Measurements from ENCODE around the gene HAPLN3.
A peak's percentile ranks its signal among the peaks of the same experiment; 100 is the strongest.

HAPLN3 gene

DNA sequence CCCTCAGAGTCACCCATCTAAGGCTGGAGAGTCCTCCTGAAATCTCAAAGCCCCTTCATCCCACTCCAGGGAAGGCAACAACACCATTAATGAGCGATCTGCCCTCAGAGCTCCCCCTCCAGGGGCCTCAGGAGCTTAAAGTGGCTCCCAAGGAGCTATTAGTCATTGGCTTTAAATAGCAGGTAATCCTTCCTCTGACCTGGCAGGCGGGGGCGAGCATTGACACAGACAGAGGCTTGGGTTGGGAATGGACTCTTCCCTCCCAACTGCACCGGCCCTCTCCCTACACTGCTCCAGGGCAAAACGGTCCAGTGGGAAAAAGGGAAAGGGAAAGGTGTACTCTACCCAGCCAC lies 16.4 kb upstream of the HAPLN3 start:
- DNase-seq (ENCODE audit: low spot score): peak; percentile 43

GRCh38 chr15:88909956-88910831 lies 14.8 kb upstream of the HAPLN3 start:
- peak; percentile 22 for DNase-seq (ENCODE audit: low spot score)

GRCh38 chr15:88908697-88909621 lies 13.6 kb upstream of the HAPLN3 start:
- no peak for DNase-seq (ENCODE audit: low spot score)

DNA sequence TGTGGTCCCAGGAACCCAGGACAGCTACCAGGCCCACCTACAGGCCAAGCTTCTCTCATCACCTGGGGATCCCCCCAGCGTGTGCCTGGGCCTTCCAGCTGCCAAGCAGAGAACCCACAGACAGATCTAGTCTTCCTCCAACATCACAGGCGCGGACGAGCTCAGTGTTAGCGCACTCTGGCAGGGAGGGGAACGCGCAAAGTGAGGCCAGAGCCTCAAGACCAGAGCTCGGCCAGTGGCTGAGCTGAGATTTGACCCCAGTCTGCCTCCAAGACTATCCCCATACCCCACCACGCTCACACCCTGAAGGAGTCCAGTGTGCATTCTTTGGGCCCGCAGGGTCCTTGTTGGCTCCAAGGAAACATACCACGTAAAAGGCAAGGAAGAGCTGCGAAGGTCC lies 12.8 kb upstream of the HAPLN3 start:
- peak; percentile 12 for DNase-seq (ENCODE audit: low spot score)

- no peak for DNase-seq (ENCODE audit: low spot score)
Measured at GRCh38 chr15:88907111-88907510, 11.8 kb upstream of the HAPLN3 start.

GRCh38 chr15:88906551-88906950 lies 11.2 kb upstream of the HAPLN3 start:
- DNase-seq (ENCODE audit: low spot score): no peak

DNA sequence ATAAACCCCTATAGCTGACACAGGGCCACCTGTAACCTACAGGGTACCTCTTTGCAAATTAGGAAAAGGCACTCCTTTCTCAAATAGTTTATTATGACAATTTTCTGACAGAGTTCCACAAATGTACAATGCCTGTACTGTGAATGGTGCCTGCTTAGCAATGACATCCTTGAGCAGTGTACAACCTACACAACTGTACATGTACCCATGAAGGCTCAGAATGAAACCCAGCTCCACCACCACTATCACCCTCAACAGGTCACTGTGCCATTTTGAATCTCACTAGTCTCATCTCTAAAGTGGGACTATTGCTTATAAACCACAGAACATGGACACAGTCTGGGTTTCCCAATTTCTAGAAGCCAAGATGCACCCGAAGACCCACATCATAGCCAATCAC lies 10.8 kb upstream of the HAPLN3 start:
- no peak for DNase-seq (ENCODE audit: low spot score)

GRCh38 chr15:88905576-88905975 lies 10.2 kb upstream of the HAPLN3 start:
- DNase-seq (ENCODE audit: low spot score): peak; percentile 31

GRCh38 chr15:88904624-88905327 lies 9.4 kb upstream of the HAPLN3 start:
- peak; percentile 83 for DNase-seq (ENCODE audit: low spot score)

DNA sequence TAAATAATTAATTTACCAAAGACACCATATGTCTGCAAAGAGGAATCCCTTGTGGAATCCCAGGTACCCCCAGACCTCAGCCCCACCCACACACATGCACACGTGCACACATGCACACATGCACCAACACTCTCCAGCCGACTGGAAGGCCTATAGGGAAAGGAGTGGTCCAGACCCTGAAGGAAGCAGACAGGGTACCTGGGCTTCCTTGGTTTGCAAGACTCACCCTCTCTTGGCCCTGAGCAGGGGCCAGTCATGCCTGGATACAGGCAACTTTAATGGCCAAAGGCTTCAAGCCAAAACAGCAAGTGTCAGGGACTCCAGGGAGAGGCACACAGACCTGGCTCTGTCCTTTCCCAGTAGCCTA lies 8.9 kb upstream of the HAPLN3 start:
- no peak for DNase-seq (ENCODE audit: low spot score)

DNA sequence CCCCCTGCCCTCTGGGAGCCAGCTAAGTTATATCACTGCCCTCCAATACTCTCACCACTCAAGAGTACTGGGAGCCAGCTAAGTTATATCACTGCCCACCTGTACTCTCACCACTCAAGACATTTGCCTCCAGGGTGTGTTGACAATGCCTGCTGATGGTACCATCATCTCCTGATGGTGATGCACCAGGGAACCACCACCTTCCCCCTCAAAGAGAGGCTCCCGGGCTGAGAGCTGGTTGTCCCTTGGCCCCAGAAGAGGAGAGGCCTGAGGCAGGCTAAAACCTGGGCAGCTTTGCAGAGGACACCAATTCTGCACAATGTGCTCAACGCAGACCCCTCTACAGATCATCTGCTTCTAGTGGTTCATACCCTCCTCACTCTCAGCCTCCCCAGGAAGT lies 7.5 kb upstream of the HAPLN3 start:
- no peak for DNase-seq (ENCODE audit: low spot score)

DNA sequence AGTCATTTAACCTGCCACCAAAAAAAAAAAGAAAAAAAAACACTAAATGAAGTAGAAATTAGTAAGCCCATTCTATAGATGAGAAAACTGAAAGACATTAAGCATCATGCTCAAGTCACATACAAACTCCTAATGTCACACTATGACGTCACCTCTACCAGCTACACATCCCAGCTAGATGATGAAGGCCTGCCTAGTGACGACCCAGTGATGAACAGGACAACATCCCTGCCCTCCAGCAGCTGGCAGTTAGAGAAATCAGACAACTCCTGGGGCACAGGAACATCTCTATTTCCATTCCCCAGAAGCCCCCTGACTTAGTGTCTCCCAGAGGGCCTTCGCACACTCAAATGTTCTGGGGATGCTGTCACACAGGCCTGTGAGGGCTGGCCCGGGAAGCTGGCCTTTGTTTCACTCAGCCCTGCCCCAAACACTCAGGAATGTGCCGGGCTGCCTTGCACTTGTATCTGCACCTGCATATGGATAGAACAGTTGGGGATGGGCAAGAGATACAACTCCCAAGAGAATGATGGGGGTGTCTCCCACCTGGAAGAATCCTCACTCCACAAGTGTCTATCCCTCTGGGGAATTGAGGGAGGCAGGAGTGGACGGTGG lies 7.0 kb upstream of the HAPLN3 start:
- no peak for DNase-seq (ENCODE audit: low spot score)

DNA sequence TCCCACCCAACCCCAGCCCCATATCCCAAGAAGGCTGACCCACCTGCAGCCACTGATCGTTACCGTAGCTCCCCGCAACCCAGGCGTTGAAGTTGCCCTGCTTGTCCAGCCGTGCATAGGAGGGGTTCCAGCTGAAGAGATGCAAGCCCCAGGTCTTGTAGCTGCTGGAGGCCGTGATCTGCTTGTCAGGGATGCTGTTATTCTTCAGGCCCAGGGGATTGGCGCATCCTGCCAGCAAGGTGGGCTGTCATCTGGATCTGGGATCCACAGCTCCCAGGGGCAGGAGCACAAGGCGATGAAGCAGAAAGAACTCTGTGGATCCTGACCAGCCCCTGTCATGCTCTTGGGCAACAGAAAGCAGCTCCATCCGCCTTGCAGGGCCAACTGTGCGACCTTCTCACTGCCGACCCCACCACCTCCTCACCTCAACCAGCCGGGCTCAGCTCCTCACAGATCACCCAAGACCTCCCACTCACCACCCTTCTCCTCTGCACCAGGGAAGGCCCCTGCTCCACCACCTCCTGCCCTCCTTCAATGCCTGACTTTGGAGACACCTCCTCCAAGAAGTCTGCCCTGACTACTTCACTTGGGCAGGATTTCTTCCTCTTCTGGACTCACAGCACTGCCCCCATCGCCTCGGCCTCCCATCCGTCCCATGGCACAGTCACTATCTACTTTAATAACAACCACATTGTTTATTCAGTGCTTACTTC lies 6.3 kb upstream of the HAPLN3 start:
- DNase-seq (ENCODE audit: low spot score): no peak

DNA sequence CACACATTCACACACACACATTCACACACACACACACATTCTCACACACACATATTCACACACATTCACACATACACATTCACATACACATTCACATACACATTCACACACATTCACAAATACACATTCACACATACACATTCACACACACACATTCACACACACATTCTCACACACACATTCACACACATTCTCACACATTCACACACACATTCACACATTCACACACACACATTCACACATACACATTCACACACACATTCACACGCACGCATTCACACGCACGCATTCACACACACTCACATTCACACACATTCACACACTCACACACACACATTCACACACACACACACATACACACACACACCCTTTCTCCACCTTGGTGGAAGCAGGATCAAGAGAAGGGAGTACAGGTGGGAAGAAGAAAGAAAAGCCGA lies 5.7 kb upstream of the HAPLN3 start:
- no peak for DNase-seq (ENCODE audit: low spot score)

DNA sequence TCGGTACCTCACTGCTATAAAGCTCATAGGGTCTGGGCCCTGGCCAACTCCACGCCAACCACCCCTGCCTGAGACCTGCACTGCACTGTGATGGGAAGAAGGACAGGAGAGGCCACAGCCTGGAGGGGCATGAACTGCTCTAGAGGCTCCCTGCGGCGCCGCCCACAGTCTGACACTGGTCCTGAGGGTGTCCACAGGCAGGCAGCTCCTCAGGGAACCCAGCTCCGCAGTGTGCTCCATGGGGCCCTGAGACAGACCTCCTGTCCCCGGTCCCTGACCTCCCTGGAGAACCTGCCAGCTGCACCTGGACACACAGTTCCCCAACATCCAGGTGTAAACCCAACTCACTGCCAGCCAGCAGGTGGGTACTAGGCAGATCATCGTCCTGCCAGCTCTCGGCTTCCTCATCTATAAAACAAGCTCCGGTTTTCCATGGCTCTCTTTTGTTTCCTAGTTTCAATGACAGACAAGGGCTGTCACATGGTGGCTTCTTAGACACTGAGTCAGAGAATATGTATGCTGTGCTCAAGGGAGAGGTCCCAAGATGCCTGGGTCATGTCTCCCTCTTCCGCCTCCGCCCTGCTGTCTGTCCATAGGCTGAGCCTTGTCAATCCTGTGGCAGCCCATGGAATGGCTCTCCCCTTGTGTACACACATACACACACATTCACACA lies 5.1 kb upstream of the HAPLN3 start:
- DNase-seq (ENCODE audit: low spot score): no peak

- no peak for DNase-seq (ENCODE audit: low spot score)
Measured at GRCh38 chr15:88899251-88899650, 3.9 kb upstream of the HAPLN3 start.

DNA sequence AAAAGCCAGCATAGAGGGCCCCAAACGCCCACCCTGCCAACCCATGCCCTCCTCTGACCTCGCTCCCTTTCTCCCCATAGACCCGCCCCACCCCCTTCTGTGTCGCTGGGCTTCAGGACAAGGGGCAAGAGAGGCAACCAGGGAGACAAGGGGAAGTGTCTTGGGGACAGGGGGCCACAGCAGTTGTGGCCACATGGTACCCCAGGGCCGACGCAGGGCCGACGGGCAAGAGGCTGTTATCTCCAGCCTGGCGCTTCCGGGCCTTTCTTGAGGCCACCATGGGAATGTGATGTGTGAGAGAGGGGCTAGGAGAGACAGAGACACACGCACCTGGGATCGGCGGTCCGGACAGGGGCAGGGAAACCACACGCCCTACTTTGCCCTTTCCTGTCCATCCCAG lies 3.4 kb upstream of the HAPLN3 start:
- no peak for DNase-seq (ENCODE audit: low spot score)

DNA sequence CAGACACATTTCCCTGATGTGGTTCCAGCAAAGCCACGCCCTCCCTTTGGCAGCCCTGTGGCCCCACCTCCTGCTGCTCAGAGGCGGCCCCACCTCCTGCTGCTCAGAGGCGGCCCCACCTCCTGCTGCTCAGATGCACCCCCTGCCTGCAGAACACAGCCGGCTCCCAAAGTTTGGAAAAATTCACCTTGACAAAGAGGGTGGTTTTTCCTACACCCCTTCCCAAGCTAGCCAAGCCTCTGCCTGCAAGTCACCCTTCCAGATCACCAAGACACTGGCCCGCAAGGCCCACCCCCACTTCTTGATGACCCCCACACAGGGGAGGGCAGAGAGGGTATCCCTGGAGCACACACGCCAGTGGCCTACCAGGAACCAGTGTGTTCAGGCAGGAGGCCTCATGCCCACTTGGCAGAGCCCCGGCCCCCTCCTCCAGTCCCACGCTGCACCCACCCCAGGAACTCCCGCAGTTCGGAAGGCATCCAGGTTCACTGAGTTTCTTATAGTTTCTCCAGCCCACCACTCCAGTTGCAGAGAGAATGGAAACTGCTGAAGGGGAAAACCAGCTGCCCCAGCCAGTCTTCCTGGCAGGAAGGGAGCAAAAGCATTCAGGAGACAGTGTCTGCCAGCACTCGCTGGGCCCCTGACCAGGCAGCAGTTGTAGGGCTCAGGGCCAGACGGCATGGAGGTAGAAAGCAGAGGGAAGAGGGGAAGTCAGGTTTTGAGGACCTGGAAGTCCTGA lies 2.3 kb upstream of the HAPLN3 start:
- peak; percentile 84 for DNase-seq (ENCODE audit: low spot score)

- DNase-seq (ENCODE audit: low spot score): no peak
Measured at GRCh38 chr15:88897142-88897455, 1.8 kb upstream of the HAPLN3 start.

GRCh38 chr15:88896333-88897033 lies 1.1 kb upstream of the HAPLN3 start:
- DNase-seq (ENCODE audit: low spot score): no peak
